OCI-LY3 (cell line): ENCODE results near the gene IGSF3.
"Not testable (repeated sequence)": the region's sequence is repeated elsewhere in the genome, so short reads cannot be mapped to it uniquely, and the experiment has no call there.

ENCODE experiments used
- EZH2phosphoT487 ChIP-seq: fragments of 200-600 bp; shearing (Covaris generic); IDR thresholded peaks from 2 replicates; pipeline ENCODE4 v1.6.1; 2018; ENCODE audit warnings: antibody characterized with exemption, mixed run types, low read depth
- TF ChIP-seq, protein P1 (sequence below): fragments of 200-600, 300-600 bp; sonication (generic); IDR thresholded peaks from 2 replicates; pipeline ENCODE4 v1.5.1; 2014; ENCODE audit warnings: antibody characterized with exemption, low read length, low read depth

GRCh38 chr1:116608841-116609240 is 58.7 kb downstream of the IGSF3 start:
- TF ChIP-seq, protein P1, sequence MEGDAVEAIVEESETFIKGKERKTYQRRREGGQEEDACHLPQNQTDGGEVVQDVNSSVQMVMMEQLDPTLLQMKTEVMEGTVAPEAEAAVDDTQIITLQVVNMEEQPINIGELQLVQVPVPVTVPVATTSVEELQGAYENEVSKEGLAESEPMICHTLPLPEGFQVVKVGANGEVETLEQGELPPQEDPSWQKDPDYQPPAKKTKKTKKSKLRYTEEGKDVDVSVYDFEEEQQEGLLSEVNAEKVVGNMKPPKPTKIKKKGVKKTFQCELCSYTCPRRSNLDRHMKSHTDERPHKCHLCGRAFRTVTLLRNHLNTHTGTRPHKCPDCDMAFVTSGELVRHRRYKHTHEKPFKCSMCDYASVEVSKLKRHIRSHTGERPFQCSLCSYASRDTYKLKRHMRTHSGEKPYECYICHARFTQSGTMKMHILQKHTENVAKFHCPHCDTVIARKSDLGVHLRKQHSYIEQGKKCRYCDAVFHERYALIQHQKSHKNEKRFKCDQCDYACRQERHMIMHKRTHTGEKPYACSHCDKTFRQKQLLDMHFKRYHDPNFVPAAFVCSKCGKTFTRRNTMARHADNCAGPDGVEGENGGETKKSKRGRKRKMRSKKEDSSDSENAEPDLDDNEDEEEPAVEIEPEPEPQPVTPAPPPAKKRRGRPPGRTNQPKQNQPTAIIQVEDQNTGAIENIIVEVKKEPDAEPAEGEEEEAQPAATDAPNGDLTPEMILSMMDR = not testable (repeated sequence)
- TF ChIP-seq EZH2phosphoT487 = not testable (repeated sequence)
